ENCODE results near the gene PPP1R3A.

PPP1R3A gene

DNA sequence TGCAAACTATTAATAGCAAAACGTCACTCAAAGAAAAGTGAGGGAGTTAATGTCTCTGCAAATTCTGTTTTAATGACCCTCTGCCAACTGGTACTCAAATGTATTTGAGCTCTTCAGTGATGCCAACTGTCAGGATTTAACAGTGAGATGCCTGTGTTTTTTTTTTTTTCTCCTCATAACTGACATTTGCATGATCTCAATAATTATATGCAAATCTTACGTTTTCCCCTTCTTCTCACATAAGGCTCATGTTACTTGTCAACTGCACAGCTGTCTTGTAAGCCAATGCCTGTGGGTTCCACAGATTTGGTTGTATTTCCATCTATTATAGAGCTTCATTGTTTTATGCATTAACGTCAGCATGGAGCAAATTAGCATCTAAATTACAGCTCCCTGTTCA is 38.2 kb downstream of the PPP1R3A start:
- no peak for DNase-seq

DNA sequence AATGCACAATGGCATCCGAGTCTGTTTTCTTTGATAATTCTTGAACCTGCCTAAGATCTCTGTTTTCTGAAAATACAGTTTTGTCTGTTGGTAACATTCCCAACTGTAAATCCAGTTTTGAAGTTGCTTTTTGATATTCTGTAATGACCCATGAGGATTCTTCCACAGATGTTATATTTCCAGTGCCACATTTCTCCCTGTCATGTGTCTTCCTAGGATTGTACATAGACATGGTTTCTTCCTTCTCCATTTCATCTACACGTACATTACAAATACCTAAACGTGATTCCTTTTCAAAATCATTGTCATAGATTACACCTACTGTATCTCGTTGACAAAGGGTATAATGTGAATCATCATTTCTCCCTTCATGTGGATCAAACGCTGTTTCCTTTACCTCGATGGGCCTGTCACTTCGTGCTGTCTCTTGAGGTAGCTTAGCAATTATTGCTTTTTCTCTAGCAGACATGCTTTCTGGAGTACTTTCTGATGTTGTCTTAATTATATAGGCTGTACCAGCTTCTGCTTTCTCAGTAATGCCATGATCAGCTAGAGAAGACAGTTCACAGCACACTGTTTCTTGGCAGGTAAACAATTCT is 40.3 kb downstream of the PPP1R3A start:
- no peak for DNase-seq

DNA sequence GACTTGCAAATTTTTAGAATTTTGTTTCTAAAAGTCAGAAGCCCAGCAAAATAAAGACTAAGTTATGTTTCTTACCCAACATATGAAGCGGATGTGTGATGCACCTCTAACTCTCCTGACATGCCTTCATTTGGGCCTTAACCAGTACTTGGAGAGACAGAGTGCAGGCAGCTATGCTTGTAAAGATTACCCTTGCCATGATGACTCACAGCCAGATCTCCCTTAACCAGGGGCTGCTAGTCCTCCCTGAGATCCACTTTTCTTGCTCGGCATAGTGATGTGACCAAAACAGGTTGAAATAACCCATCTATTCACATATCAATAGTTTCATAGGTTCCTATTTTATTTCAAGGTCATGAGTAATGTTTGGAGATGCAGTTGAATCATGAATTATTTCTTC is 43.6 kb downstream of the PPP1R3A start:
- DNase-seq: no peak

DNA sequence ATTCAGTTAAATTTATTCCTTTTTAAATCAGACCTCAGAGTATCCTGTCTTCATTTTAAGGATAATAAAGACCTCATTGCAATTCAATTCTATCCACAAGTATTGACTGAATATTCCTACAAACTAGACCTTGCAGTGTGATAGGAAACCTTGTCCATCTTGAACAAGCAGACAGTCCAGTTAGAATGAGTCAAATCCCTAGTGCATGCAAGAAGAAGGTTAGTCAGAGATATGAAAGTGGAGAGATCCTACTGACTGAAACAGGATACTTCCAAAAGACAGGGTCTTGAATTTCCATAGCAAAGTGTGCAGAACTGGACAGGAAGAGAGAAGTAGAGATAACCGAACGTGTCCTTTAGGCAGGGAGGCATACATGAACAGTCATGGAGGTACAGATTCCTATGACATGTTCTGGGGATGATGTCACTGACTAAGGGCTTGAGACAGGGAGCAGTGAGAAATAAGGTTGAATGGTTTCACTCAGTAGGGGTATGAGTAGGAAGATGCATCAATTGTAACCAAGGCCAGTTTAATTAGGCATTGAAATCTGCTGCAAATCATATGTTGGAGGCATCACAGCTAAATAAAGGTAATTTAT is 45.2 kb downstream of the PPP1R3A start:
- no peak for DNase-seq

DNA sequence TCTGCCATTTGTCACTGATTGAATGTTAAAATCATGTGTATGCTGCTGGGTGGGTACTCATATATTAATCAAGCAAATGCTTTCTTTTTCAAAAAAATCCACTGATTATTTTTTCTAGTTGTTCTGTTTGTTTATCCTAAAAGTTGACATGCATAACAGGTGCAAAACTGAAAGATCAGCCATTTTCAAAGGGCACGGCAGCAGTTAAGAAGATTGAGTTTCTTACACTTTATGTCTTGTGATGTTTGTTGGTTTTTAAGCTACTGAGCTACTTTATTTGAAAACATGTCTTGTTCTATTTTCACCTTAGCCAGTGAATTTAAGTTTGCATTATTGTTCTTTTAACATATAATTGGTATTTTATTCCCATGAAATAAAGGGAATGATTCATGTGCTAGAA is 45.8 kb downstream of the PPP1R3A start:
- DNase-seq: no peak

DNA sequence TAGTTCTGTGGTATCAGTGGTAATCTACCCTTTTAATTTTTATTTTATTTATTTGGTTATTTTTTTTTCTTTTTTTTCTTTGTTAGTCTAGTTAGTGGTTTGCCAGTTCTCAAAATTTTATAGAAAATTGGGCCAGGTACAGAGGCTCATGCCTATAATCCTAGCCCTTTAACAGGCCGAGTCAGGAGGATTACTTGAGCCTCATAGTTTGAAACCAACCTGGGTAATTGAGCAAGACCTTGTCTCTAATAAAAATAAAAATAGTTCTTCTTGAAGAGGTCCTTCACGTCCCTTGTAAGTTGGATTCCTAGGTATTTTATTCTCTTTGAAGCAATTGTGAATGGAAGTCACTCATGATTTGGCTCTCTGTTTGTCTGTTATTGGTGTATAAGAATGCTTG is 51.5 kb downstream of the PPP1R3A start:
- DNase-seq: no peak

DNA sequence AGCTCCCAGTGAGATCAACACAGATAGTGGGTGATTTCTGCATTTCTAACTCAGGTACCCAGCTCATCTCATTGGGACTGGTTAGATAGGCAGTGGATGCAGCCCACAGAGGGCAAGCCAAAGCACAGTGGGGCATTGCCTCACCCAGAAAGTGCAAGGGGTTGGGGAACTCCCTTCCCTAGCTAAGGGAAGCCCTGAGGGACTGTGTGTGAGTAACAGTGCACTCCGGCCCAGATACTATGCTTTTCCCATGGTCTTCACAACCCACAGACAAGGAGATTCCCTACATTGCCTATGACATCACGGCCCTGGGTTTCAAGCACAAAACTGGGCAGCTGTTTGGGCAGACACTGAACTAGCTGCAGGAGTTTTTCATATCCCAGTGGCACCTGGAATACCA is 62.8 kb downstream of the PPP1R3A start:
- DNase-seq: no peak

DNA sequence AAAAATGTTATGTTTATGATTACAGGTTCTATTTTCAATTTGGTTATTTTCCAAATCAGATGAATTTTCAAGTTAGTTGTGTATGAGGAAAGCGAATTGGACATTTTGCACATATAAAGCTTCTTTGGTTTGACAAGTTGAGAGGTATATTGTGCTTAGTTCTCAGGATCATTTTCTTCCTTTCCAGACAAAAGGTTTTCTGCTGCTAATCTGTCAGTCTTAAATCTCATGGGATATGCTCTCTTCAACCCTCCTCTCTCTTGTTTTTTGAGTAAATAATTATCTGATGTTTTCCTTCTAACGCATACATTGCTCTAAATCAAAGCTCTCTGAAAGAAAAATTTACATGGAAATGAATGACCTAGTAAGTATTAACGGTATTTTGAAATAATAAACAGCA is 77.9 kb downstream of the PPP1R3A start:
- DNase-seq: no peak

DNA sequence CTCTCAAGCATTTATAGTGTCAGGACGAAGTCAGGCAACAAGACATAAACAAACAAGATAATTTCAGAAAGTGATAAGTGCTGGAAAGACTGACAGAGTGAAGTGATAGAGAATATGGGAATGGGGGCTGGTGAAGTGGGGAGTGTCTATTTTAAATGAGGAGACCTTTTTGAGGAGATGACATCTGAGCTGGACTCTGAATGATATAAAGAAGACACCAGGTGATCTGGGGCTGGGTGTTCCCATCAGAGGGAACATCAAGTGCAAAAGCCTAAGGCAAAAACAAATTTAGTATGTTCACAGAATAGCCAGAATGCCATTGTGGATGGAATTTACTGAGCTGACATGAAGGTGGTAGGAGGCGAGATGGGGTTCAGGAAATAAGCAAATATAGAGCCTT is 83.4 kb downstream of the PPP1R3A start:
- no peak for DNase-seq

DNA sequence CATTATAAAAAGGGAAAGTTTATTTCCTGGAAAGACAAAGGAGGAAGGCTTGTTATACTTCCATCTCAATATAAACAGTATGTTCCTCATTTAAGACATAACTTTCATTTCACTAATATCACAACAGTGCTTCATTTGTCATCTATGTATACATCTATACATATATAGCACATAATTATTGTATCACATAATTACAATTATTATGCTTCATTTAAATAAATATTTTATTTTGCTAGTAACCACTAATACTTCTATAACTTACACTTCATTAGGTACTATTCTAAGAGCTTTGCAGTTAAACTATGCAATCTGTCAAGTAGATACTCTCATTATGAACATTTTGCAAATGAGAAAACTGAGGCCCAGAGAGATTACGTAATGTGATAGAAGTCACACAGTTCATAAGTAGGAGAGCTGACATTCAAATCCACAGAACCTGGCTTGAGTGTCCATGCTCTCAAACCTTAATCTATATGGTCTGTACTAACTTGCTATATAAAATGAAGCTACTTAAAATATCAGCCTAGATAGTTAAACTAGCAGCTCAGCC is 86.5 kb downstream of the PPP1R3A start:
- DNase-seq: no peak

DNA sequence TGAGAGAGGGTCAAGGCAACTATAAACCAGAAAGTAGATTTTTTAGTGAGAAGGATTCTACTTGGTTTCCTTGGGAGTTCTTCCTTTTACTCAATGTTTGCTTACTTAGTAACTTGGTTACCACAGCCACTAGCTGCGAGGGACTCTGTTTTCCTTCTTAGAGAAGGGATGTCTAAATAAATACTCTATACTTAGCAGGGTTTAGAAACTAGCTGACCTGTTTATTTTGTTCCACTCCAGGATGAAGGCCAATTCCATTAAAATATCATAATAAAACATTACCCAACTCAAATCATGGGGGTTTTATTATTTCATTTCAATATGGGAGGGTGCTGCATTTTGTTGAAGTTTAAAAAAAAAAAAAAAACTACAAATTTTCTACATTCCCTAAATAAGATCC is 87.3 kb downstream of the PPP1R3A start:
- DNase-seq: no peak

DNA sequence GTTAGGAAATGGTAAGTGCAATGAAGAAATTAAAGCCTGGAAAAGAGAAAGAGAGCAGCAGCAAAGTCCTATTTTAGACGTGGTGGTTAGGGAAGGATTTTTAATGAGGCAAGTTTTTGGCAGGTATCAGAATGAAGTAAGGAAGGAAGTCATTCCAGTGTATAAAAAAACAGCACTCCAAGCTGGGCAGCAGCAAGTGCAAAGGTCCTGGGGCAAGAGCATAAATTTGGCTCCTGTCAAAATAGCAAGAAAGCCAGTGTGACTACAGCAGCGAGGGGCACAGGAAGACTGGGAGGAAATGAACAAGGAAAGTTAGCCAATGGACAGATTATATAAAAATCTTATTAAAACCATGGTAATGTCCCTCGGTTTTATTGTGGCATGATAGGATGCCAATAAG is 90.2 kb downstream of the PPP1R3A start:
- DNase-seq: no peak

All from cerebellar nuclear complex (tissue), 1 donor.